Ishikawa (cell line): ENCODE measurements around the gene BLOC1S6.

Experiments
- CEBPB ChIP-seq: IDR thresholded peaks from 2 replicates; pipeline ENCODE4 v1.6.1; 2012
- CREB1 ChIP-seq: IDR thresholded peaks from 2 replicates; pipeline ENCODE4 v1.6.1; 2012; ENCODE audit warnings: low read depth
- EGR1 ChIP-seq: IDR thresholded peaks from 2 replicates; pipeline ENCODE4 v1.6.1; 2012
- EP300 ChIP-seq: IDR thresholded peaks from 2 replicates; pipeline ENCODE4 v1.6.1; 2012; ENCODE audit warnings: borderline replicate concordance
- FOXM1 ChIP-seq: IDR thresholded peaks from 2 replicates; pipeline ENCODE4 v1.6.1; 2012; ENCODE audit warnings: low read depth, borderline replicate concordance
- NFIC ChIP-seq: IDR thresholded peaks from 2 replicates; pipeline ENCODE4 v1.6.1; 2012
- RAD21 ChIP-seq: IDR thresholded peaks from 2 replicates; pipeline ENCODE4 v1.6.1; 2012; ENCODE audit warnings: low read depth
- TAF1 ChIP-seq: IDR thresholded peaks from 2 replicates; pipeline ENCODE4 v1.6.1; 2012; ENCODE audit warnings: low read depth, mild to moderate bottlenecking
- TCF12 ChIP-seq: IDR thresholded peaks from 2 replicates; pipeline ENCODE4 v1.6.1; 2012; ENCODE audit warnings: low read depth
- TEAD4 ChIP-seq: IDR thresholded peaks from 2 replicates; pipeline ENCODE4 v1.6.1; 2012
- YY1 ChIP-seq: IDR thresholded peaks from 2 replicates; pipeline ENCODE4 v1.6.1; 2012; ENCODE audit warnings: low read depth
- ZBTB7A ChIP-seq: IDR thresholded peaks from 2 replicates; pipeline ENCODE4 v1.6.1; 2012; ENCODE audit warnings: low read depth
- TF ChIP-seq, protein P1 (sequence below): IDR thresholded peaks from 2 replicates; pipeline ENCODE4 v1.6.1; 2012; ENCODE audit warnings: low read depth, mild to moderate bottlenecking
- TF ChIP-seq, protein P2 (sequence below): IDR thresholded peaks from 2 replicates; pipeline ENCODE4 v1.6.1; 2012
- TF ChIP-seq, protein P3 (sequence below): IDR thresholded peaks from 2 replicates; pipeline ENCODE4 v1.6.1; 2012

The BLOC1S6 gene

DNA sequence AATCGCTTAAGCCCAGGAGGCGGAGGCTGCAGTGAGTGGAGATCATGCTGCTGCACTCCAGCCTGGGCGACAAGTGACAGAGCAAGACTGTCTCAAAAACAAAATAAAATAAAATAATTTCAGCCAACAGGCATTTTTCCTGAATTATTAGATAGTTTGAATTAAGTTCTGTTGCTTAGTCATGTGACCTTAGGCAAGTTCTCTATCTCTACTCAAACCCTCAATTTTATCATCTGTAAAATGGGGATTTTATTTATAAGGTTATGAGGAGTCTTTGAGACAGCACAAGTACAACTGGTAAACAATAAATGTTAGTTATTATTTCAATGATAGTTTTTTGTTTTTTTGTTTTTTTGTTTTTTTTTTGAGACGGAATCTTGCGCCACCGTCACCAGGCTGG is 60.6 kb downstream of the BLOC1S6 start:
- TF ChIP-seq, protein P1, sequence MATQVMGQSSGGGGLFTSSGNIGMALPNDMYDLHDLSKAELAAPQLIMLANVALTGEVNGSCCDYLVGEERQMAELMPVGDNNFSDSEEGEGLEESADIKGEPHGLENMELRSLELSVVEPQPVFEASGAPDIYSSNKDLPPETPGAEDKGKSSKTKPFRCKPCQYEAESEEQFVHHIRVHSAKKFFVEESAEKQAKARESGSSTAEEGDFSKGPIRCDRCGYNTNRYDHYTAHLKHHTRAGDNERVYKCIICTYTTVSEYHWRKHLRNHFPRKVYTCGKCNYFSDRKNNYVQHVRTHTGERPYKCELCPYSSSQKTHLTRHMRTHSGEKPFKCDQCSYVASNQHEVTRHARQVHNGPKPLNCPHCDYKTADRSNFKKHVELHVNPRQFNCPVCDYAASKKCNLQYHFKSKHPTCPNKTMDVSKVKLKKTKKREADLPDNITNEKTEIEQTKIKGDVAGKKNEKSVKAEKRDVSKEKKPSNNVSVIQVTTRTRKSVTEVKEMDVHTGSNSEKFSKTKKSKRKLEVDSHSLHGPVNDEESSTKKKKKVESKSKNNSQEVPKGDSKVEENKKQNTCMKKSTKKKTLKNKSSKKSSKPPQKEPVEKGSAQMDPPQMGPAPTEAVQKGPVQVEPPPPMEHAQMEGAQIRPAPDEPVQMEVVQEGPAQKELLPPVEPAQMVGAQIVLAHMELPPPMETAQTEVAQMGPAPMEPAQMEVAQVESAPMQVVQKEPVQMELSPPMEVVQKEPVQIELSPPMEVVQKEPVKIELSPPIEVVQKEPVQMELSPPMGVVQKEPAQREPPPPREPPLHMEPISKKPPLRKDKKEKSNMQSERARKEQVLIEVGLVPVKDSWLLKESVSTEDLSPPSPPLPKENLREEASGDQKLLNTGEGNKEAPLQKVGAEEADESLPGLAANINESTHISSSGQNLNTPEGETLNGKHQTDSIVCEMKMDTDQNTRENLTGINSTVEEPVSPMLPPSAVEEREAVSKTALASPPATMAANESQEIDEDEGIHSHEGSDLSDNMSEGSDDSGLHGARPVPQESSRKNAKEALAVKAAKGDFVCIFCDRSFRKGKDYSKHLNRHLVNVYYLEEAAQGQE, result no peak
- TF ChIP-seq, protein P2, sequence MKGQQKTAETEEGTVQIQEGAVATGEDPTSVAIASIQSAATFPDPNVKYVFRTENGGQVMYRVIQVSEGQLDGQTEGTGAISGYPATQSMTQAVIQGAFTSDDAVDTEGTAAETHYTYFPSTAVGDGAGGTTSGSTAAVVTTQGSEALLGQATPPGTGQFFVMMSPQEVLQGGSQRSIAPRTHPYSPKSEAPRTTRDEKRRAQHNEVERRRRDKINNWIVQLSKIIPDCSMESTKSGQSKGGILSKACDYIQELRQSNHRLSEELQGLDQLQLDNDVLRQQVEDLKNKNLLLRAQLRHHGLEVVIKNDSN, result no peak
- TF ChIP-seq CEBPB (no peak), CREB1 (no peak), RAD21 (no peak), TEAD4 (no peak), NFIC (no peak), FOXM1 (no peak), YY1 (no peak), TCF12 (no peak), ZBTB7A (no peak), EGR1 (no peak), EP300 (no peak), TAF1 (no peak)
- TF ChIP-seq, protein P3, sequence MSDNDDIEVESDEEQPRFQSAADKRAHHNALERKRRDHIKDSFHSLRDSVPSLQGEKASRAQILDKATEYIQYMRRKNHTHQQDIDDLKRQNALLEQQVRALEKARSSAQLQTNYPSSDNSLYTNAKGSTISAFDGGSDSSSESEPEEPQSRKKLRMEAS, result no peak

DNA sequence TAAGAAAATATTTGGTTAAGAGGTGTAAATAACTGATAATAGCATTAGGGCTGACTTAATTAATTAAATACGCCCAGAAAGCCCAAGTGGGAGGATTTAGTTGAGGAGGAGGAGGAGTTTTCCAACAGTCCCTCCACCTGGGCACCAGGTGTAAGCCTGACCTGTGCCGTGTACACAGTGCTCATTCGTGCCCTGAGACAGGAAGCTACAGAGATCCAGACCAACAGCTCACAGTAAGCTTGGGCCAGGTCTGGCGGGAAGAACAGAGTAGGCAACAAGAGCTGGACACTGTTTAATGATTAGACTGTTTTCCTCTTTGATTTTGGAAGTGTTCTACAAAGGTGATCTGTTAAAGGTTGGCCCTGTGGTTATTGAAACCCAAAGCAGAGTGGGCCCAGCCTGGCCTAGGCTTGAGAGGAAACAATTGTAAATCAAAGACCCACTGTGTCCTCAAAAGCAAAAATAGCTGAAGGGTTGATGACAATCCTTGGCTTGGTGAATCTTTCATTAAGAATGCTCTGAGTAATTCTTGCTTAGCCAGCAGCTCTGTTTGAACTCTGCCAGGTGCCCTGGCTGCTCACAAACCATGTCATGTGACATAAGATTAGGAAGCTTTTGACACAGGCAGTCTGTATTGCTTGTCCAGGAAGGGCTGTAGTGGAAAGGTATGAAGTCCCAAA is 61.5 kb downstream of the BLOC1S6 start:
- TF ChIP-seq NFIC (no peak), CREB1 (no peak), RAD21 (no peak), TCF12 (no peak), YY1 (no peak), TAF1 (no peak)
- TF ChIP-seq, protein P1, result no peak
- TF ChIP-seq, protein P2, result 0 out of 2 replicates have a peak, but pooled peaks have one; percentile 37

DNA sequence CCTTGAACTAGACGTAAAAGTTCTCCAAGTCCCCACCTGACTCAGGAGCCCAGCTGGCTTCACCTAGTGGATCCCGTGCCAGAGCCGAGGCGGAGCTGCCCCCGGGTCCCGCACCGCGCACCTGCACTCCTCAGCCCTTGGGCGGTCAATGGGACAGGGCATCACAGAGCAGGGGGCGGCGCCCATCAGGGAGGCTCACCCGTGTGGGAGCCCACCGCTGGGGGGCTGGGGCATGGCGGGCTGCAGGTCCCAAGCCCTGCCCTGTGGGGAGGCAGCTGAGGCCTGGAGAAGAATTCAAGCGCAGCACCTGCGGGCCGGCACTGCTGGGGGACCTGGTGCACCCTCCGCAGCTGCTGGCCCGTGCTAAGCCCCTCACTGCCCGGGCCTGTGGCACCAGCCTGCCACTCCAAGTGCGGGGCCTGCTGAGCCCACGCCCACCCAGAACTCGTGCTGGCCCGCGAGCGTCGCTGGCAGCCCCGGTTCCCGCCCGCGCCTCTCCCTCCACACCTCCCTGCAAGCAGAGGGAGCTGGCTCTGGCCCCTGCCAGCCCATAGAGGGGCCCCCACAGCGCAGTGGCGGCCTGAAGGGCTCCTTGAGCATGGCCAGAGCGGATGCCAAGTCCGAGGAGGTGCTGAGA is 63.8 kb downstream of the BLOC1S6 start:
- TF ChIP-seq RAD21 (no peak), CREB1 (no peak), YY1 (no peak), FOXM1 (no peak), TEAD4 (no peak)

DNA sequence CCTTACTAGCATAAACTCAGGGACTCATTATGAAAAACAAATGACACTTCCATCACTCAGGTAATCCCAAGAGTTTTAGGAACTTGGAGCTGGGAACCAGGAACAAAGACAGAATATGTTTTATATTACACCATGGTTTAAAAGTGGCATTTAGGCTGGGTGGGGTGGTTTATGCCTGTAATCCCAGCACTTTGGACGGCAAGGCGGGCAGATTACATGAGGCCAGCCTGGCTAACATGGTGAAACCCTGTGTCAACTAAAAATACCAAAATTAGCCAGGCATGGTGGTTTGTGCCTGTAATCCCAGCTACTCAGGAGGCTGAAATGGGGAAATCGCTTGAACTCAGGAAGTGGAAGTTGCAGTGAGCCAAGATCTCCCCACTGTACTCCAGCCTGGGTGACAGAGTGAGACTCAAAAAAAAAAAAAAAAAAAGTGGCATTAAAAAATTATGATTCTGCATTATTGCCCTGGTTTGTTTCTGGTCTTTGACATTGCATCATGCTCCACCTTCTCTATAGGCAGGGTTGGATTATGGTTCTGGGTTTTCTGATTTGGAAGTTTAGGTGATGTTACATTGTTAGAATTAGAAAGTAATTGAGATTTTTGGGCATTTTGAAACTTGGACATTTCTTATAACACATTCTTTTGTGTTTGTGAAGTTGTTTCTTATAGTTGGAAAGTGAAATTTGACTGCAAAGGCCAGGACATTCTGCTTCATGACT is 66.7 kb downstream of the BLOC1S6 start:
- TF ChIP-seq, protein P2, result no peak
- no peak for TF ChIP-seq FOXM1
- no peak for TF ChIP-seq CEBPB
- TF ChIP-seq RAD21, result no peak
- TF ChIP-seq, protein P1, result no peak
- no peak for TF ChIP-seq CREB1
- TF ChIP-seq EGR1, result no peak
- TF ChIP-seq NFIC, result no peak
